ENCODE data around the gene C1GALT1C1. TPM values are rescaled to one million over a fixed set of nuclear protein-coding genes. Genes with fewer than 3 reads are reported as not detected.

C1GALT1C1 gene
- total RNA-seq, 1 experiment from 2014 or later, result 69.2 TPM

DNA sequence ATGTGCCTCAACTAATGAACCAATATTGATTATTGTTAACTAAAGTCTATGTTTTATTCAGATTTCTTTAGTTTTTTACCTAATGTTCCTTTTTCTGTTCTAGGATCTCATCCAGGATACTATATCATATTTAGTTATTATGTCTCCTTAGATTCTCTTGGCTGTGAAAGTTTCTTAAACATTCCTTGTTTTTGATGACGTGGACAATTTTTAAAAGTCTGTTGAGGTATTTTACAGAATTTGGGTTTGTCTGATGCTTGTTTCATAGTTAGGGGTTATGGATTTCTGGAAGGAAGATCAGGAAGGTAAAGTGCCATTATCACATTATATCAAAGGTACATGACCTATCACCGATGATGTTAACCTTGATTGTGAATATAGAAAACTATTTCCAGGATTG lies 44.2 kb downstream of the C1GALT1C1 start:
- no peak for DNase-seq (ENCODE audit: low read depth)

Other genes starting within 250 kb of the C1GALT1C1 start
- gene LAMP2, start 160.8 kb downstream of the C1GALT1C1 start, total RNA-seq (2014; rRNA removed; shearing (Covaris generic)), result 118 and 142 TPM in 2 replicates
- gene CUL4B, start 69.1 kb downstream of the C1GALT1C1 start, total RNA-seq (2014; rRNA removed; shearing (Covaris generic)), result 29.1 and 39.4 TPM in 2 replicates
- 93.1 and 97.7 TPM in 2 replicates for gene MCTS1, start 26.0 kb downstream of the C1GALT1C1 start, total RNA-seq (2014; rRNA removed; shearing (Covaris generic))
- not detected in 2 replicates for gene CT47B1, start 245.8 kb upstream of the C1GALT1C1 start, total RNA-seq (2014; rRNA removed; shearing (Covaris generic))